ENCODE measurements around the gene WDCP. TPM values are rescaled to one million over a fixed set of nuclear protein-coding genes. Genes with fewer than 3 reads are reported as not detected.

The WDCP gene
- total RNA-seq, 1 experiment from 2014 or later: 36.9 TPM

GRCh38 chr2:24049485-24050021, 2.4 kb upstream of the WDCP start, which contains the start of gene FKBP1B:
FKBP1B (plus strand) TSS chr2:24049741; CDS start chr2:24049850, 109 bp downstream.
- H3K4me1 Mint-ChIP-seq: peaks cover 15 to 22% of the 10 kb centered on the region in 2 experiments
- TF ChIP-seq CTCF (conservative IDR thresholded peaks at IDR 0.05): no peak
- no peak within 1 kb of the TSS for H3K18ac ChIP-seq (ENCODE audit: insufficient read length, low read depth, low read length)
- H3K23me2 ChIP-seq (ENCODE audit: insufficient read length, low read depth, low read length, poor library complexity, severe bottlenecking): peaks cover 9% of the 10 kb centered on the region
- 0 out of 2 replicates have a peak, but pooled peaks cover 1% of the 10 kb centered on the region for H3K4me1 ChIP-seq (ENCODE audit: insufficient read depth, low read length)
- H4K5ac ChIP-seq (ENCODE audit: insufficient read length, low read depth, low read length): no peak within 1 kb of the TSS
- H2AFZ ChIP-seq (ENCODE audit: low read length): no peak within 1 kb of the TSS
- no peak within 1 kb of the TSS for H2AK5ac ChIP-seq (ENCODE audit: insufficient read length, low read length)
- no peak within 1 kb of the TSS for H3K27ac ChIP-seq (ENCODE audit: insufficient read length, low read depth, low read length)
- no peak within 1 kb of the TSS for H2BK12ac ChIP-seq (ENCODE audit: insufficient read length, low read depth, low read length)
- peak; percentile 90 for DNase-seq
- H2BK5ac ChIP-seq (ENCODE audit: insufficient read length, low read length): no peak within 1 kb of the TSS
- no peak within 1 kb of the TSS for H3T11ph ChIP-seq (ENCODE audit: low read length)
- H3K4me3 Mint-ChIP-seq: no peak within 1 kb of the TSS; a peak in 1 of 5 replicates
- H3K4ac ChIP-seq (ENCODE audit: low read depth, low read length): no peak within 1 kb of the TSS
- no peaks in the 10 kb centered on the region for H3K79me1 ChIP-seq (ENCODE audit: insufficient read depth, low read depth, low read length, poor library complexity, severe bottlenecking)
- WGBS (ENCODE audit: extremely low coverage, insufficient read length, low lambda C conversion rate): no CpG with 5 or more reads among the region's 52 CpGs
- no peak within 1 kb of the TSS for H2BK120ac ChIP-seq (ENCODE audit: low read depth, low read length, poor library complexity, severe bottlenecking)
- H3K27me3 Mint-ChIP-seq (ENCODE audit: low read depth): no peaks in the 10 kb centered on the region
- H4K91ac ChIP-seq (ENCODE audit: insufficient read length, low read depth, low read length): no peak within 1 kb of the TSS
- no peak within 1 kb of the TSS for H2BK15ac ChIP-seq (ENCODE audit: low read depth, low read length)
- no peak within 1 kb of the TSS for H3K23ac ChIP-seq (ENCODE audit: insufficient read length, low read depth, low read length)
- peak within 1 kb of the TSS in 2 of 3 experiments; percentile 18 to 81; a peak in 2 of 7 replicates for H3K27ac Mint-ChIP-seq
- H3K36me3 Mint-ChIP-seq (ENCODE audit: insufficient read depth in 1 of 3, low read depth in 3 of 3): peaks cover 5 to 6% (median 6%) of the 10 kb centered on the region in 3 experiments; a peak in 5 of 7 replicates
- H3K14ac ChIP-seq (ENCODE audit: insufficient read depth, low read length): no peak within 1 kb of the TSS
- peak within 1 kb of the TSS; percentile 68 for H3K4me2 ChIP-seq (ENCODE audit: insufficient read depth, insufficient read length, low read length)
- no peaks in the 10 kb centered on the region for H3K9me3 ChIP-seq (ENCODE audit: control insufficient read depth, low read depth, low read length)
- H3K9ac ChIP-seq (ENCODE audit: extremely low read depth, insufficient read length, low read length): peak within 1 kb of the TSS; percentile 26
- no peak within 1 kb of the TSS for H2BK20ac ChIP-seq (ENCODE audit: low read depth, low read length, poor library complexity, severe bottlenecking)
- peaks cover 2% of the 10 kb centered on the region; the same call in 1 of the 2 replicates for H3K79me2 ChIP-seq (ENCODE audit: insufficient read depth, low read length)
- no peaks in the 10 kb centered on the region for H3K9me3 Mint-ChIP-seq
- H3K56ac ChIP-seq (ENCODE audit: insufficient read length, low read depth, low read length): no peak within 1 kb of the TSS
- no peaks in the 10 kb centered on the region for H3K27me3 ChIP-seq (ENCODE audit: insufficient read depth, low read length)
- peaks cover 5% of the 10 kb centered on the region for H4K20me1 ChIP-seq (ENCODE audit: control insufficient read depth, insufficient read depth, insufficient read length)
- no peak within 1 kb of the TSS for H4K8ac ChIP-seq (replicated peaks; ENCODE audit: insufficient read length, low read depth, low read length)
